Right lobe of liver (tissue), 6 donors: ENCODE results near the gene POLR1F. TPM values are rescaled to one million over a fixed set of nuclear protein-coding genes. Genes with fewer than 3 reads are reported as not detected.

Experiments used
- ATAC-seq, 4 donors: fragments of 200-7000 bp; cut with Tn5 transposase; one replicate each; pipeline ENCODE4 v1.9.1; 2020; ENCODE audit warnings: mild to moderate bottlenecking in 4 of 4, moderate library complexity in 4 of 4
- DNase-seq, 3 donors: peaks; one replicate each; pipeline ENCODE4 v3.0.0-alpha.2; 2020
- H3K27ac ChIP-seq, 3 donors: fragments of 200-600 bp; one replicate each; pipeline ENCODE4 v1.8.0; 2022
- H3K27me3 ChIP-seq, 2 donors: fragments of 200-600 bp; one replicate each; pipeline ENCODE4 v1.8.0; 2022
- H3K36me3 ChIP-seq, 4 donors: fragments of 200-600 bp; sonication (generic) in 1 of 4; one replicate each; pipeline versions ENCODE4 v1.5.1 to v1.8.0; 2017 to 2022; ENCODE audit warnings: control low read depth in 1 of 4
- H3K4me1 ChIP-seq, 4 donors: fragments of 200-600 bp; sonication (generic) in 1 of 4; one replicate each; pipeline versions ENCODE4 v1.5.1 to v1.8.0; 2017 to 2022; ENCODE audit warnings: control low read depth in 1 of 4
- H3K4me3 ChIP-seq, 3 donors: fragments of 200-600 bp; one replicate each; pipeline ENCODE4 v1.8.0; 2022
- H3K9me3 ChIP-seq, 4 donors: fragments of 200-600 bp; sonication (generic) in 1 of 4; one replicate each; pipeline versions ENCODE4 v1.5.1 to v1.8.0; 2017 to 2022; ENCODE audit warnings: control low read depth in 1 of 4
- POLR2A ChIP-seq: fragments of 450-650 bp; IDR thresholded peaks from one replicate; pipeline ENCODE4 v1.6.1; 2017; ENCODE audit warnings: antibody characterized with exemption, mild to moderate bottlenecking
- WGBS: methylation state at CpG from one replicate; pipeline ENCODE4 v1.1.6; 2018; ENCODE audit warnings: low coverage, low lambda C conversion rate; ENCODE audit not compliant: insufficient coverage; ENCODE audit errors: missing lambda C conversion rate; 5-methylcytosine and 5-hydroxymethylcytosine counted together
- intact Hi-C, 2 donors: fragments of 100-400 bp; cut with DNase I; formaldehyde crosslinking; loops; one replicate each; pipeline versions ENCODE4 v1.11.2 to v1.14.1; 2022
- microRNA-seq, 2 donors: library from miRNA; unstranded; fragments of <30 nt; microRNA quantifications; one replicate each; pipeline ENCODE4, GENCODE V29; 2019 to 2020
- small RNA-seq, 2 experiments: library from RNA; depleted of rRNA; stranded (forward); fragments of <200 nt; gene quantifications; one replicate each; pipeline ENCODE3, GENCODE V24; 2016
- total RNA-seq, 6 experiments: library from RNA; depleted of rRNA in 2 of 6; stranded (reverse); fragments of >200 nt in 2 of 6; fragmentation: NEBNext Ultra II Directional in 3 of 6; extraction: Animal tissue kit (Norgen Biotek cat#: 25700) in 3 of 6; gene quantifications; one replicate each; pipeline versions ENCODE4 v1.1.0 to v1.2.4, GENCODE V29; 2016 to 2023
- TF ChIP-seq, protein P1 (sequence below), 4 donors: fragments of 200-600 bp in 3 of 4; fragments of 450-650 bp in 1 of 4; IDR thresholded peaks; one replicate each; pipeline versions ENCODE4 v1.5.1 to v1.8.0; 2016 to 2022; ENCODE audit warnings: antibody characterized with exemption in 4 of 4, mild to moderate bottlenecking in 2 of 4
- donor health status: DM: no; HTN: yes; CAD: no.
- donor health status: DM: no; HTN: no; CAD: no.
- donor health status: DM: no; HTN: no; CAD: no.
- donor health status: DM: no; HTN: yes; CAD: no.
- donor health status: DM: no; HTN: yes; CAD: no.

Gene POLR1F
- total RNA-seq, 6 experiments from 2014 or later, result 2.9 to 10.1 (median 6.2) TPM

DNA sequence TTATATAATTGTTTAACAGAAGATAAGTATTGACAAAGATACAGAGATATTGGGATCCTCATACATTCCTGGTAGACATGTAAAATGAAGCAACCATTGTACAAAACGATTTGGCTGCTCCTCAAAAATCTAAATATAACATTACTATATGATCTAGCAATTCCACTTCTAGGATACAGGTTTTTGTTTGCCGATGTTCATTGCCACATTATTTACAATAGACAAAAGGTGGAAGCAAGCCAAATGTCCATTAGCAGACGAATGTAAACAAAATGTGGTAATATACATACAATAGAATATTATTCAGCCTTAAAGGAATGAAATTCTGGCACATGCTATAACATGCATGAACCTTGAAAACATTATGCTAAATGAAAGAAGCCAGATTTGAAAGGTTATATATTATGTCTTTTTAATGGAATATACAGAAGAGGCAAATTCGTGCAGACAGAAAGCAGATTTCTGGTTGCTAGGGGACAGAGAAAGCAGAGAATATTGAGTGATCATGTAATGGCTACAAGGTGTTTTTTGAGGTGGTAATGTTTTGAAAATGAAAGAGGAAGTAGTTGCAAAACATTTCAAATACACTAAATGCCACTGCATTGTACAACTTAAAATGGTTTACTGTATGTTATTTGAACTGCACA is 44.9 kb downstream of the POLR1F start:
- no peaks in the 10 kb centered on the region for H3K27me3 ChIP-seq
- H3K27ac ChIP-seq, result no peak overlapping the region
- TF ChIP-seq, protein P1, sequence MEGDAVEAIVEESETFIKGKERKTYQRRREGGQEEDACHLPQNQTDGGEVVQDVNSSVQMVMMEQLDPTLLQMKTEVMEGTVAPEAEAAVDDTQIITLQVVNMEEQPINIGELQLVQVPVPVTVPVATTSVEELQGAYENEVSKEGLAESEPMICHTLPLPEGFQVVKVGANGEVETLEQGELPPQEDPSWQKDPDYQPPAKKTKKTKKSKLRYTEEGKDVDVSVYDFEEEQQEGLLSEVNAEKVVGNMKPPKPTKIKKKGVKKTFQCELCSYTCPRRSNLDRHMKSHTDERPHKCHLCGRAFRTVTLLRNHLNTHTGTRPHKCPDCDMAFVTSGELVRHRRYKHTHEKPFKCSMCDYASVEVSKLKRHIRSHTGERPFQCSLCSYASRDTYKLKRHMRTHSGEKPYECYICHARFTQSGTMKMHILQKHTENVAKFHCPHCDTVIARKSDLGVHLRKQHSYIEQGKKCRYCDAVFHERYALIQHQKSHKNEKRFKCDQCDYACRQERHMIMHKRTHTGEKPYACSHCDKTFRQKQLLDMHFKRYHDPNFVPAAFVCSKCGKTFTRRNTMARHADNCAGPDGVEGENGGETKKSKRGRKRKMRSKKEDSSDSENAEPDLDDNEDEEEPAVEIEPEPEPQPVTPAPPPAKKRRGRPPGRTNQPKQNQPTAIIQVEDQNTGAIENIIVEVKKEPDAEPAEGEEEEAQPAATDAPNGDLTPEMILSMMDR (IDR thresholded peaks at IDR 0.05), result no peak
- no peak for TF ChIP-seq POLR2A
- 16% methylated on average over 4 of the region's 4 CpGs for WGBS
- no peaks in the 10 kb centered on the region for H3K36me3 ChIP-seq
- DNase-seq, result no peak
- H3K4me1 ChIP-seq, result no peaks in the 10 kb centered on the region
- no peak for ATAC-seq
- no peak overlapping the region for H3K4me3 ChIP-seq
- no peaks in the 10 kb centered on the region for H3K9me3 ChIP-seq
- intact Hi-C loops, result no loop called here

DNA sequence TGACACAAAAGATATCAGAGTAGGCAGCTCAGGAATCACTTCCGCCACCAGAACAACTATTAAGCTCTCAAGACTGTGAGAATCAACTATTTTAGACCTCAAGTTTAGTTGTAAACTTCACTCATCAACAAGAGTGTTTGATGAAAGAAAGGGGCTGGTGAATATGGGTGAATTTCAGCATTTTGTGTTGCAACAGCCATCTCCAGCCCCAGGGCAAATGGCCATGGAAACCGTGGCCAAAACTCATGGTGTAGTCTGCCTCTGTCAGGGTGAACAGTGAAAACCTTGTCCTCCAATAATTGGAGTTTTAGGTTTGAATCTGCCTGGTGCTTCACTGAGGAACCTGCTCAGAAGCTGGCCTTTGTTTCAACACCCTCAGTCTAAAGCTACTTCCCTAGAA is 60.0 kb downstream of the POLR1F start:
- 20% methylated on average over 2 of the region's 2 CpGs for WGBS
- no peaks in the 10 kb centered on the region for H3K36me3 ChIP-seq
- TF ChIP-seq, protein P1 (IDR thresholded peaks at IDR 0.05), result no peak
- H3K27me3 ChIP-seq, result peaks cover 0 to 5% of the 10 kb centered on the region in 2 donors
- no peak overlapping the region for H3K27ac ChIP-seq
- ATAC-seq (no peak), DNase-seq (no peak)
- H3K4me1 ChIP-seq, result no peaks in the 10 kb centered on the region
- no peak overlapping the region for H3K4me3 ChIP-seq
- H3K9me3 ChIP-seq, result no peaks in the 10 kb centered on the region
- intact Hi-C loops, result no loop called here

Small RNA genes within 50 kb of the gene (microRNA-seq; reads per million reads assigned to microRNA genes)
- 0.29 to 0.64 reads per million in 2 donors for gene MIR3146

Small RNA genes within 50 kb of the gene (small RNA-seq; reads per million reads assigned to genes)
- 0 reads per million in 2 experiments for gene MIR3146

Other genes starting within 250 kb of the POLR1F start
- gene TMEM196, start 64.6 kb upstream of the POLR1F start, total RNA-seq, result not detected